Activated B cell treated with CpG ODN at 0.5 μM for 24 hours (primary cell): ENCODE measurements around the gene COL4A1. TPM values are rescaled to one million over a fixed set of nuclear protein-coding genes. Genes with fewer than 3 reads are reported as not detected.

ENCODE experiments used
- ATAC-seq: fragments of 200-7000 bp; cut with Tn5 transposase; one replicate; pipeline ENCODE4 v1.10.0; 2021; ENCODE audit warnings: low read depth, mild to moderate bottlenecking, moderate library complexity
- CTCF ChIA-PET: fragments of 350-600 bp; sonication (Branson Sonifier 250); formaldehyde crosslinking; loops from one replicate; lab custom pipeline; 2021; ENCODE audit warnings: antibody characterized with exemption; lab: Charles Lee
- POLR2A ChIA-PET: fragments of 350-600 bp; sonication (Branson Sonifier 250); formaldehyde crosslinking; loops from one replicate; lab custom pipeline; 2021; ENCODE audit warnings: antibody characterized with exemption; lab: Charles Lee
- DNase-seq: peaks from one replicate; pipeline ENCODE4 v3.0.0; 2022
- H3K27ac Mint-ChIP-seq: one replicate; pipeline ENCODE4 v1.8.0; 2020; ENCODE audit warnings: mixed read lengths
- H3K27me3 Mint-ChIP-seq: one replicate; pipeline ENCODE4 v1.8.0; 2021; ENCODE audit warnings: mixed read lengths
- H3K36me3 Mint-ChIP-seq: one replicate; pipeline ENCODE4 v1.8.0; 2021; ENCODE audit warnings: low read depth, mixed read lengths
- H3K4me1 Mint-ChIP-seq: one replicate; pipeline ENCODE4 v1.8.0; 2021; ENCODE audit warnings: mixed read lengths
- H3K4me3 Mint-ChIP-seq: one replicate; pipeline ENCODE4 v1.8.0; 2020; ENCODE audit warnings: mild to moderate bottlenecking, mixed read lengths
- H3K9me3 Mint-ChIP-seq: one replicate; pipeline ENCODE4 v1.8.0; 2020; ENCODE audit warnings: mixed read lengths
- CTCF ChIP-seq: fragments of 200-600 bp; IDR thresholded peaks from one replicate; pipeline ENCODE4 v1.8.0; 2022; ENCODE audit warnings: antibody characterized with exemption, mild to moderate bottlenecking
- intact Hi-C: fragments of 100-400 bp; cut with micrococcal nuclease; formaldehyde crosslinking; loops from one replicate; pipeline ENCODE4 v1.15.1; 2024
- total RNA-seq: library from RNA; stranded (reverse); gene quantifications from 2 replicates; pipeline ENCODE4 v1.2.3, GENCODE V29; 2022

COL4A1 gene
- total RNA-seq, 1 donor from 2014 or later: not detected

GRCh38 chr13:110106726-110107125 is 200.2 kb downstream of the COL4A1 start:
- H3K4me3 Mint-ChIP-seq: no peak overlapping the region
- TF ChIP-seq CTCF: no peak
- intact Hi-C loops: no loop called here
- POLR2A ChIA-PET: no interaction called here
- ATAC-seq (no peak), DNase-seq (no peak)
- H3K27me3 Mint-ChIP-seq: no peaks in the 10 kb centered on the region
- CTCF ChIA-PET: interaction anchor here (2.5 kb wide), 1 partner anchor 8 kb away, joined by 6 read pairs; no protein-coding TSS in a partner anchor
- no peaks in the 10 kb centered on the region for H3K36me3 Mint-ChIP-seq
- H3K27ac Mint-ChIP-seq: no peak overlapping the region
- peaks cover 4% of the 10 kb centered on the region for H3K9me3 Mint-ChIP-seq
- no peaks in the 10 kb centered on the region for H3K4me1 Mint-ChIP-seq

GRCh38 chr13:110105136-110105535 is 201.8 kb downstream of the COL4A1 start:
- TF ChIP-seq CTCF: no peak
- POLR2A ChIA-PET: no interaction called here
- no peak overlapping the region for H3K27ac Mint-ChIP-seq
- CTCF ChIA-PET: interaction anchor here (2.5 kb wide), 1 partner anchor 10 kb away, joined by 6 read pairs; no protein-coding TSS in a partner anchor
- no peaks in the 10 kb centered on the region for H3K27me3 Mint-ChIP-seq
- peaks cover 10% of the 10 kb centered on the region for H3K9me3 Mint-ChIP-seq
- H3K4me1 Mint-ChIP-seq: no peaks in the 10 kb centered on the region
- H3K36me3 Mint-ChIP-seq: no peaks in the 10 kb centered on the region
- H3K4me3 Mint-ChIP-seq: no peak overlapping the region
- ATAC-seq (no peak), DNase-seq (no peak)
- intact Hi-C loops: no loop called here

- Mint-ChIP-seq H3K27ac (no peak overlapping the region), H3K36me3 (no peaks in the 10 kb centered on the region), H3K27me3 (no peaks in the 10 kb centered on the region), H3K4me3 (no peak overlapping the region), H3K4me1 (no peaks in the 10 kb centered on the region), H3K9me3 (peaks cover 12% of the 10 kb centered on the region)
- ChIA-PET POLR2A (no interaction called here), CTCF (no interaction called here)
- DNase-seq (no peak), ATAC-seq (no peak)
- intact Hi-C loops: no loop called here
- no peak for TF ChIP-seq CTCF
Measured at GRCh38 chr13:110103534-110103933, 203.4 kb downstream of the COL4A1 start.

GRCh38 chr13:110103026-110103425 is 203.9 kb downstream of the COL4A1 start:
- Mint-ChIP-seq H3K9me3 (peaks cover 14% of the 10 kb centered on the region), H3K36me3 (no peaks in the 10 kb centered on the region), H3K4me3 (no peak overlapping the region), H3K4me1 (no peaks in the 10 kb centered on the region), H3K27me3 (no peaks in the 10 kb centered on the region), H3K27ac (no peak overlapping the region)
- intact Hi-C loops: no loop called here
- no peak for TF ChIP-seq CTCF
- no peak for DNase-seq
- ATAC-seq: no peak
- ChIA-PET POLR2A (no interaction called here), CTCF (no interaction called here)

- no peak for TF ChIP-seq CTCF
- ChIA-PET POLR2A (no interaction called here), CTCF (no interaction called here)
- Mint-ChIP-seq H3K9me3 (peaks cover 16% of the 10 kb centered on the region), H3K36me3 (no peaks in the 10 kb centered on the region), H3K4me3 (no peak overlapping the region), H3K27ac (no peak overlapping the region), H3K4me1 (no peaks in the 10 kb centered on the region), H3K27me3 (no peaks in the 10 kb centered on the region)
- intact Hi-C loops: no loop called here
- DNase-seq (no peak), ATAC-seq (no peak)
Measured at GRCh38 chr13:110102053-110102452, 204.9 kb downstream of the COL4A1 start.
